H1 (cell line): Measurements from ENCODE around the gene OR13J1. TPM values are rescaled to one million over a fixed set of nuclear protein-coding genes. Genes with fewer than 3 reads are reported as not detected.

Experiments
- CTCF ChIA-PET: fragments of 300-600 bp; sonication (Branson Sonifier 250); formaldehyde crosslinking; loops from one replicate; lab custom pipeline; 2021; ENCODE audit not compliant: partially characterized antibody; lab: Charles Lee
- POLR2A ChIA-PET: fragments of 300-600 bp; sonication (Branson Sonifier 250); formaldehyde crosslinking; loops from one replicate; lab custom pipeline; 2021; ENCODE audit warnings: inconsistent platforms; ENCODE audit not compliant: partially characterized antibody; lab: Charles Lee
- DNase-seq, 2 experiments: peaks; one replicate each; pipeline versions ENCODE4 v3.0.0 to v3.0.0-alpha.2; 2010 to 2022; ENCODE audit warnings: low spot score in 2 of 2, low read depth in 1 of 2, mixed read lengths in 1 of 2
- FAIRE-seq: peaks from 2 replicates; lab custom pipeline; 2011; peaks lifted over from hg19 to GRCh38; lab: Jason Lieb, UNC
- H2AFZ ChIP-seq: 2 replicates; pipeline ENCODE4 v1.8.1; 2012; ENCODE audit warnings: low read length, inconsistent platforms
- H2AK5ac ChIP-seq: 2 replicates; pipeline ENCODE4 v1.6.1; 2013; ENCODE audit warnings: low read depth, low read length
- H2BK120ac ChIP-seq: replicated peaks from 2 replicates; pipeline ENCODE3; 2013; ENCODE audit warnings: low read depth, low read length, inconsistent platforms
- H2BK12ac ChIP-seq: 2 replicates; pipeline ENCODE4 v1.6.1; 2013; ENCODE audit warnings: low read depth, low read length
- H2BK15ac ChIP-seq: 2 replicates; pipeline ENCODE4 v1.6.1; 2013; ENCODE audit warnings: low read length
- H2BK20ac ChIP-seq: 2 replicates; pipeline ENCODE4 v1.6.1; 2013; ENCODE audit warnings: low read length
- H2BK5ac ChIP-seq: 2 replicates; pipeline ENCODE4 v1.6.1; 2013; ENCODE audit warnings: low read depth, low read length
- H3K14ac ChIP-seq: 2 replicates; pipeline ENCODE4 v1.6.1; 2013; ENCODE audit warnings: inconsistent platforms; ENCODE audit not compliant: insufficient read length
- H3K18ac ChIP-seq: 2 replicates; pipeline ENCODE4 v1.6.1; 2013; ENCODE audit warnings: low read length; ENCODE audit errors: extremely low read depth
- H3K23ac ChIP-seq: 2 replicates; pipeline ENCODE4 v1.6.1; 2013; ENCODE audit warnings: inconsistent platforms; ENCODE audit not compliant: insufficient read length
- H3K23me2 ChIP-seq: 2 replicates; pipeline ENCODE4 v1.6.1; 2013; ENCODE audit warnings: low read depth, low read length
- H3K27ac ChIP-seq: 2 replicates; pipeline ENCODE4 v1.6.1; 2011; ENCODE audit warnings: low read depth, low read length, inconsistent platforms
- H3K27me3 ChIP-seq, 4 experiments: replicated peaks in 1 of 4; 1 replicate in 1 of 4; 2 replicates in 3 of 4; pipeline versions ENCODE4 v1.6.1 to v1.8.1; 2011 to 2013; ENCODE audit warnings: low read length in 3 of 4, mild to moderate bottlenecking in 3 of 4, inconsistent platforms in 2 of 4, mixed read lengths in 2 of 4, moderate library complexity in 1 of 4; ENCODE audit not compliant: control insufficient read depth in 3 of 4, insufficient read depth in 3 of 4; ENCODE audit errors: extremely low read depth in 1 of 4
- H3K36me3 ChIP-seq, 4 experiments: 2 replicates each; pipeline versions ENCODE4 v1.6.1 to v1.8.1; 2011 to 2013; ENCODE audit warnings: mild to moderate bottlenecking in 4 of 4, low read length in 3 of 4, moderate library complexity in 2 of 4, control low read depth in 1 of 4, inconsistent platforms in 1 of 4; ENCODE audit not compliant: insufficient read depth in 4 of 4, control insufficient read depth in 2 of 4
- H3K4ac ChIP-seq: replicated peaks from 2 replicates; pipeline ENCODE3; 2013; ENCODE audit warnings: low read length, low read depth, mixed read lengths, inconsistent platforms; ENCODE audit not compliant: insufficient read length
- H3K4me1 ChIP-seq, 4 experiments: replicated peaks in 1 of 4; 1 replicate in 1 of 4; 2 replicates in 3 of 4; pipeline versions ENCODE4 v1.6.1 to v1.8.1; 2011 to 2013; ENCODE audit warnings: low read length in 3 of 4, inconsistent platforms in 2 of 4, mixed read lengths in 1 of 4; ENCODE audit not compliant: insufficient read depth in 4 of 4, control insufficient read depth in 3 of 4
- H3K4me2 ChIP-seq, 2 experiments: 2 replicates each; pipeline versions ENCODE4 v1.6.1 to v1.8.1; 2011 to 2013; ENCODE audit warnings: low read depth in 2 of 2, low read length in 2 of 2, control low read depth in 1 of 2, inconsistent platforms in 1 of 2, mild to moderate bottlenecking in 1 of 2; ENCODE audit not compliant: insufficient read depth in 1 of 2
- H3K4me3 ChIP-seq, 4 experiments: fragments of 200-600, 300-600 bp in 1 of 4; sonication (generic), shearing (Covaris generic), sonication (Bioruptor Twin) in 1 of 4; 2 replicates each; pipeline versions ENCODE4 v1.5.1 to v1.8.1; 2011 to 2016; ENCODE audit warnings: low read length in 4 of 4, low read depth in 3 of 4, control low read depth in 2 of 4, inconsistent platforms in 2 of 4, mild to moderate bottlenecking in 2 of 4, mixed read lengths in 1 of 4, moderate library complexity in 1 of 4; ENCODE audit not compliant: insufficient read depth in 2 of 4; ENCODE audit errors: extremely low read depth in 1 of 4
- H3K56ac ChIP-seq: replicated peaks from 2 replicates; pipeline ENCODE3; 2013; ENCODE audit warnings: low read depth, mild to moderate bottlenecking, mixed read lengths, low read length, inconsistent platforms; ENCODE audit not compliant: insufficient read length
- H3K79me1 ChIP-seq: 2 replicates; pipeline ENCODE4 v1.6.1; 2013; ENCODE audit warnings: low read depth, low read length, control low read depth
- H3K79me2 ChIP-seq, 2 experiments: 2 replicates each; pipeline versions ENCODE4 v1.6.1 to v1.8.1; 2012 to 2013; ENCODE audit warnings: low read length in 2 of 2, mild to moderate bottlenecking in 2 of 2, inconsistent platforms in 1 of 2; ENCODE audit not compliant: insufficient read depth in 2 of 2, control insufficient read depth in 1 of 2
- H3K9ac ChIP-seq, 4 experiments: replicated peaks in 1 of 4; 1 replicate in 1 of 4; 2 replicates in 3 of 4; pipeline versions ENCODE4 v1.6.1 to v1.8.1; 2011 to 2013; ENCODE audit warnings: low read depth in 3 of 4, low read length in 3 of 4, control low read depth in 2 of 4, mild to moderate bottlenecking in 2 of 4, moderate library complexity in 2 of 4, inconsistent platforms in 1 of 4; ENCODE audit errors: extremely low read depth in 1 of 4
- H3K9me3 ChIP-seq, 2 experiments: 2 replicates each; pipeline versions ENCODE4 v1.6.1 to v1.8.1; 2012 to 2013; ENCODE audit warnings: mild to moderate bottlenecking in 2 of 2, moderate library complexity in 2 of 2, control low read depth in 1 of 2, inconsistent platforms in 1 of 2, low read depth in 1 of 2, low read length in 1 of 2, mixed read lengths in 1 of 2; ENCODE audit not compliant: insufficient read depth in 2 of 2
- H4K20me1 ChIP-seq, 2 experiments: replicated peaks in 1 of 2; 2 replicates each; pipeline versions ENCODE3 to v1.8.1; 2011 to 2013; ENCODE audit warnings: inconsistent platforms in 2 of 2, low read length in 2 of 2, mild to moderate bottlenecking in 1 of 2; ENCODE audit not compliant: insufficient read depth in 2 of 2, control insufficient read depth in 1 of 2
- H4K5ac ChIP-seq: 2 replicates; pipeline ENCODE4 v1.6.1; 2013; ENCODE audit warnings: low read length, low read depth, mixed read lengths, inconsistent platforms; ENCODE audit not compliant: insufficient read length
- H4K8ac ChIP-seq: 2 replicates; pipeline ENCODE4 v1.8.0; 2013; ENCODE audit warnings: mild to moderate bottlenecking, moderate library complexity, low read length, inconsistent platforms; ENCODE audit not compliant: insufficient read depth; ENCODE audit errors: extremely low read depth
- H4K91ac ChIP-seq: replicated peaks from 2 replicates; pipeline ENCODE3; 2013; ENCODE audit warnings: low read length, mixed read lengths, inconsistent platforms; ENCODE audit not compliant: insufficient read length
- CREB1 ChIP-seq: IDR thresholded peaks from 2 replicates; pipeline ENCODE4 v1.6.1; 2012; ENCODE audit warnings: inconsistent platforms
- PHF8 ChIP-seq: fragments of 200-600 bp; sonication (generic); conservative IDR thresholded peaks from 2 replicates; pipeline ENCODE4 v1.7.1; 2012; ENCODE audit warnings: low read depth, mild to moderate bottlenecking, inconsistent platforms, low read length, moderate library complexity
- TEAD4 ChIP-seq: IDR thresholded peaks from 2 replicates; pipeline ENCODE4 v1.6.1; 2012; ENCODE audit warnings: low read depth, low read length, inconsistent platforms, mixed read lengths
- WGBS, 2 experiments: shearing (Covaris generic) in 1 of 2; methylation state at CpG; one replicate each; pipeline versions ENCODE4 v1.1.6 to v1.1.7; 2013 to 2015; ENCODE audit warnings: low lambda C conversion rate in 2 of 2, mixed read lengths in 2 of 2, inconsistent platforms in 1 of 2, low coverage in 1 of 2, missing lambda C conversion rate in 1 of 2; ENCODE audit not compliant: insufficient replicate concordance in 2 of 2, insufficient coverage in 1 of 2, insufficient read length in 1 of 2; ENCODE audit errors: extremely low coverage in 1 of 2, missing lambda C conversion rate in 1 of 2; 5-methylcytosine and 5-hydroxymethylcytosine counted together
- polyA plus RNA-seq, 7 experiments: library from polyadenylated mRNA; depleted of rRNA in 3 of 7; stranded (reverse) in 5 of 7; unstranded in 2 of 7; fragments of >200 nt in 5 of 7; fragments of 200-250 nt in 2 of 7; gene quantifications; 1 replicate in 5 of 7; 2 replicates in 1 of 7; 4 replicates in 1 of 7; pipeline versions ENCODE4 v1.2.1 to v1.2.3, GENCODE V29; 2011 to 2013; ENCODE audit warnings: missing spikeins in 2 of 7, mixed read lengths in 2 of 7
- total RNA-seq: library from RNA; stranded (reverse); fragmentation: NEBNext Ultra II Directional; extraction: Animal tissue kit (Norgen Biotek cat#: 25700); gene quantifications from 2 replicates; pipeline ENCODE4 v1.2.1, GENCODE V29; 2021
- TF ChIP-seq, protein P1 (sequence below): IDR thresholded peaks from 2 replicates; pipeline ENCODE4 v1.6.1; 2011; ENCODE audit warnings: low read depth, mild to moderate bottlenecking, low read length; ENCODE audit not compliant: insufficient read depth

The OR13J1 gene
- total and polyA plus RNA-seq, 2 of the 8 experiments (the other 6 are each of a cell fraction or from before 2014, with no cell fraction given) = not detected

DNA sequence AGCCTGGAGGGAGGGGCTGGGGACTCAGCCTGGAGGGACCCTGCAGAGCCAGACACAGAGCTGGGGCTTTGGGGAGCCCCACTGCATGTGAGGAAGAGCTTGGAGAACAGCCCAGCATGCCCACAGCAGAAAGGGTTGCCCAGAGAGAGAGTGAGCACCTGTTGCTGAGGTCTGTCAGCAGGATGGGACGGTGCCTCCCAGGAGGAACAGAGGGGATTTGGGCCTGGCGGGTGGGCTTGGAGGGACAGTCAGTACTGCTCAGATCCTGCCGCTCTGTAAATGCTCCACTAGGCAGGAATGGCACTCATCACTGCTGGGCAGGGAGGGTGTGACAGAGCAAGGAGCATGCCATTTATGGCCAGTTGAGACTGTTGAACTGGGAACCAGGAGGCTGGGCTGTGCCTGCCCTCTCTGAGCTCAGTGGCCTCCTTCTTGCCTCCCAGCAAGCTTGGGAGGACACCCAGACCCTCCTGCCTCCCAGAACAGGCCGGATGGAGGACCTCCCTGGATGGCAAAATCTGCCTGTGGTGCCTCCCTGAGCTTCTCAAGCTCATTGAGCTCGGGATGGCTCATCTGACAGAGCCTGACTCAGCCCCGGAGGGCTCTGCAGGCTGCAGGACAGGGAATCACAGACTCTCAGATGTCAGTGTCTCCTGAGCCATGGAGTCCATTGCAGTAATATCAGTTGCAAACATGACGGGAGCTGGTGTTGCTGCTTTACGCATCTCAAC is 35.0 kb upstream of the OR13J1 start:
- WGBS, 2 experiments = 73% methylated on average over 8 of the region's 8 CpGs; no CpG with 5 or more reads in 1 of the 2 experiments
- Histone ChIP-seq H2BK12ac (peak overlapping the region; percentile 68; the same call in 1 of the 2 replicates), H3K27ac (no peak overlapping the region)
- TF ChIP-seq PHF8 = no peak
- TF ChIP-seq CREB1 = no peak
- TF ChIP-seq TEAD4 = no peak
- TF ChIP-seq, protein P1, sequence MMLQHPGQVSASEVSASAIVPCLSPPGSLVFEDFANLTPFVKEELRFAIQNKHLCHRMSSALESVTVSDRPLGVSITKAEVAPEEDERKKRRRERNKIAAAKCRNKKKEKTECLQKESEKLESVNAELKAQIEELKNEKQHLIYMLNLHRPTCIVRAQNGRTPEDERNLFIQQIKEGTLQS = no peak

More for the DNA sequence above, 35.0 kb upstream of the OR13J1 start:
- Histone ChIP-seq H2BK5ac (peak overlapping the region; percentile 41; the same call in 1 of the 2 replicates), H4K91ac (no peak overlapping the region), H3K56ac (no peak overlapping the region), H3K18ac (no peak overlapping the region), H2BK120ac (no peak overlapping the region), H3K14ac (no peak overlapping the region), H3K36me3 (no peaks in the 10 kb centered on the region), H2AFZ (no peak overlapping the region), H3K79me2 (no peaks in the 10 kb centered on the region), H4K5ac (no peak overlapping the region), H2BK20ac (no peak overlapping the region), H3K4me1 (peaks cover 9 to 33% (median 21%) of the 10 kb centered on the region in 4 experiments), H3K4me2 (no peak overlapping the region), H3K23ac (no peak overlapping the region), H2AK5ac (no peak overlapping the region), H4K20me1 (no peaks in the 10 kb centered on the region), H3K4ac (no peak overlapping the region), H3K23me2 (no peaks in the 10 kb centered on the region; the same call in 1 of the 2 replicates), H4K8ac (peak overlapping the region; percentile 16; the same call in 1 of the 2 replicates), H3K9me3 (no peaks in the 10 kb centered on the region), H3K27me3 (peaks cover 0 to 2% (median 0%) of the 10 kb centered on the region in 4 experiments; a peak in 2 of 7 replicates), H3K4me3 (no peak overlapping the region), H3K9ac (no peak overlapping the region), H3K79me1 (0 out of 2 replicates have a peak, but pooled peaks cover 2% of the 10 kb centered on the region), H2BK15ac (no peak overlapping the region)
- POLR2A ChIA-PET = interaction anchor here (1.2 kb wide), 1 partner anchor 40 kb away, joined by 4 read pairs; no protein-coding TSS in a partner anchor
- no peak for DNase-seq
- CTCF ChIA-PET = interaction anchor here (0.6 to 2.2 kb wide), 8 partner anchors 10 to 119 kb away, joined by 3 to 9 read pairs (median 5); no protein-coding TSS in a partner anchor
- no peak for FAIRE-seq
